ENCODE results near the gene VIPR2.

VIPR2 gene

GRCh38 chr7:159157714-159158113 lies 13.0 kb upstream of the VIPR2 start:
- no peak for DNase-seq

GRCh38 chr7:159156436-159157245 lies 12.0 kb upstream of the VIPR2 start:
- DNase-seq: no peak

GRCh38 chr7:159155410-159155809 lies 10.7 kb upstream of the VIPR2 start:
- DNase-seq: no peak

GRCh38 chr7:159154243-159154642 lies 9.6 kb upstream of the VIPR2 start:
- no peak for DNase-seq

GRCh38 chr7:159153511-159153910 lies 8.8 kb upstream of the VIPR2 start:
- no peak for DNase-seq

DNA sequence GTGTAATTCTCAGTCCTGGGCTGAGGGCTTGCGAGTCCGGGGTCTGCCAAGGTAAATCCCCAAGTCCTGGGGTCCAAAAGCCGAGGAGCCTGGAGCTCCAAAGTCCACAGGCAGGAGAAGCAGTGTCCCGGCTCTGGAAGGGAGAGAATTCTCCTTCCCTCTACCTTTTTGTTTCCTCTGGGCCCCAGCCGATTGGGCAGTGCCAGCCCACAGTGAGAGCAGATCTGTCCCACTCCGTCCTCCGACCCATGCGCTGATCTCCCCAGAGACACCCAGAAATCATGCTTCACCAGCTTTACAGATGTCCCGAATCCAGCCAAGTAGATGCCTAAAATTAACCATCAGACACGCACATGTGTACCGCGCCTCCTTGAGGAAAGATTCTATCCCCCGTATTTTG lies 8.1 kb upstream of the VIPR2 start:
- no peak for DNase-seq

DNA sequence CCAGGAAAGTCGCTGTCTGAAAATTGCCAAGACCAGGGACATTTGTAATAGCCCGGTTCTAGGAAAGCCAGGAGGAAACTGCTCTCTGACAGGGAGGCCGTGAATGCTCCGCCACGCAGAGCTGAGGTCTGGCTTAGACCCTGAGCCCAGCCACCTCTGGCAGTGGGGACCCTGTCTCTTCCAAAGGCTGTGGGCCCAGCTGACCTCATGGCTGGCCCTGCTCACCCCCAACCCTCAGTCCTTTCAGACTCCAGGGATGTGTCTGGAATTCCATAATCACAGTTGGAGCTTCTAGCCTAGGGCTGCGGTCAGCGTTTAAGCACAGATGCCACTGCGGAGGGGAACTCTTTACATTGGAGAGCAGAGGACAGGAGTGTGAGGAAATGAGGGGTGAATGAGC lies 6.6 kb upstream of the VIPR2 start:
- no peak for DNase-seq

DNA sequence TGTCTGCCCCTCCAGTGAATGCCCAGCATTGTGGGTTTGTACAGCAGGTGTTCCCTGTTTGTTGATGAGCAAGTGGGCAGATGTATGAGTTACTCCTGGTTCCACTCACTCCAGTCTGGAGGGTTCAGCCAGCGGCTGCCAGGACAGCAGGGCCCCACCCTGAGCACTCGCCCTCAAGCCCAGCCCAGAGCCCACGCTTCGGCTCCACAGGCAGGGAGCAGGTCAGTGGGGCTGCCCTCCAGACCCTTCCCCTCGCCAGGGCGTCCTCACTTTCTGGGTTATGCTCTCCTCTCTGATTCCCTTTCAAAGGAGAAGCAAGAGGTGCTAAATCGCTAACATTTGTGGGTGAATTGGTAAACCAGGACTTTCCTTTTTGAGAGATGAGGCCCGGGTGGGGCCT lies 4.8 kb upstream of the VIPR2 start:
- no peak for DNase-seq

GRCh38 chr7:159148430-159149395 lies 4.0 kb upstream of the VIPR2 start:
- DNase-seq: no peak

GRCh38 chr7:159147687-159148086 lies 3.0 kb upstream of the VIPR2 start:
- DNase-seq: no peak

DNA sequence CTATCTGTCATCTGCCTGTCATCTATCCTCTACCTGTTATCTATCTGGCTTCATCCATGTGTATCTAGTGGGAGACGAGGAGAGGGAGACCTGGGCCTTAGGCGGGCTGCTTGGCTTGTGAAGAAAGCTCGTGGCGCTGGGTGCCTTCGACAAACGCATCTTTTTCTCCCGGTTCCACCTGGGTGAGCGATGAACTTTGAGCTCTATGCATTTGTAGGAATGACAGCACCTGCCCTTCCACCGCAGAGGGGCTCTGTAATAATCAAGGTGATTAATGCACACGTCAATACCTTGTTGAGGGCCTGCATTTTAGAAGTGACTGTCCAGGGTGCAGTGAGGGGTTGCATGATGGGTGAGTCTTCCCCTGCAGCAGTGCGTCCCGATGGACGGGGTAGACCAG lies 2.6 kb upstream of the VIPR2 start:
- DNase-seq: no peak

GRCh38 chr7:159146084-159146858 lies 1.6 kb upstream of the VIPR2 start:
- DNase-seq: no peak

- no peak for DNase-seq
These were observed 806 bp upstream of the VIPR2 start for GRCh38 chr7:159145490-159145855.

GRCh38 chr7:159143780-159144757 lies 598 bp downstream of the VIPR2 start:
- DNase-seq: no peak

DNA sequence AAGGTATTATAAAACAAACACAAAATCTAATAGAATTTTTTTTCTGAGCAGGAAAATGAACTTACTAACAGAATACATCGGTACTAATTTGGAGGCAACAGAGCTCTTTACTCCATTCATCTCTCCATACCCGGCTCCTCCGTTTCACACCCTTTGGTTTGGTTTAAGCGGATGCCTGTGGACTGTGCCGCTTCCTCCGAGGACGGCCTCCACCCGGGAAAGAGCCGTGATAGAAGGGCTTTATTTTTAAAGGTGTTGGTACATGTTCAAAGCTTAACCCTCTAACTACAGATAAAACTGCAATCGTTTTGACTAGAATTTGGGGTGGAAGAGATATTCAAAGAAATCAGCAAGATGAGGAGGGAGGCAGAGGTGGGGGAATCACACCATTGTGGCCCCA lies 1.9 kb downstream of the VIPR2 start:
- DNase-seq: no peak

GRCh38 chr7:159142199-159142598 lies 2.5 kb downstream of the VIPR2 start:
- DNase-seq: no peak

DNA sequence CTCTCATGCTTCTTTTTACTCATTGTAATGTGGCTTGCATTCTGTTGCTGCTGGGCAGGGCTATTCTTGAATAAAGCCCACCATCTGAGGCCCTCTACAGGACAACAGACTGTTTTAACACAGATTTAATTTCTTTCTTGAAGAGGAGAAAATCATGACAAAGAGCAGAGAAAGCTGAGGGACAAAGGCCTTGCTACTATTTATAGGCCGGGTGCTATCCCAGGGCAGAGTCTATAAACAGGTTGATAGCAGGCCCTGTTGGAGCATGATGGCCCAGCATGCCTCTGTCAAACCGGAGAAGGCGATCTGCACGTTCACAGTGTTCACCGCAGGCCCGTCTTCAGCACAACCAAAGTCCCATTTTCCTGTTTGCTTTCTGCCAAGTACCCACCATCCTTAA lies 3.0 kb downstream of the VIPR2 start:
- no peak for DNase-seq

GRCh38 chr7:159141167-159141566 lies 3.5 kb downstream of the VIPR2 start:
- no peak for DNase-seq

GRCh38 chr7:159140170-159140910 lies 4.3 kb downstream of the VIPR2 start:
- DNase-seq: no peak

GRCh38 chr7:159139639-159140038 lies 5.0 kb downstream of the VIPR2 start:
- DNase-seq: no peak

- no peak for DNase-seq
These were observed 5.5 kb downstream of the VIPR2 start for GRCh38 chr7:159139202-159139601.
